COLO668 (cell line): ENCODE data around the gene PLK4.
"Not testable (repeated sequence)": the region's sequence is repeated elsewhere in the genome, so short reads cannot be mapped to it uniquely, and the experiment has no call there.

Experiments used
- DNase-seq: peaks from one replicate; lab custom pipeline; 2025; ENCODE audit not compliant: unreplicated experiment; lab: John Stamatoyannopoulos, UW

Gene PLK4

GRCh38 chr4:127905029-127905428 is 24.3 kb downstream of the PLK4 start:
- no peak for DNase-seq

- no peak for DNase-seq
These were observed 35.8 kb downstream of the PLK4 start for GRCh38 chr4:127916512-127916911.

DNA sequence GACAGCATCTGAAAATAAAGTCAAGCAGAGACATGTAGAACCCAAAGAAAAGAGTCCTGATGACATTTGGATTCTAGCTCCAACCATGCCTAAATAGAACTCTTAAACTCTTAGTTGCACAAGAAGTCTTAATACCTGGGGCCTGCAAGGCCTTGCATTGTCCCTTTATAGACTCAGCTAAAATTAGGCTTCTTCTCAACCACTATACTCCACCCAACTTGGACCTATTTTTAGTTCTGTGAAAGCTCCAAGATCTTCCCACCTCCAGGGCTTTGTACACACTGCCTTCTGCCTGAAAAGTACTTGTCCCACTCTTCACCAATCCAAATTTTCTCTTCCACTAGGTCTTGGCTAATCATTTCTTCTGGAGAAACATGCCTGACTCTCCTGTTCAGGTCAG is 36.5 kb downstream of the PLK4 start:
- no peak for DNase-seq

- no peak for DNase-seq
These were observed 39.8 kb downstream of the PLK4 start for GRCh38 chr4:127920521-127920920.

- no peak for DNase-seq
These were observed 41.5 kb downstream of the PLK4 start for GRCh38 chr4:127922226-127922625.

- not testable (repeated sequence) for DNase-seq
These were observed 45.0 kb downstream of the PLK4 start for GRCh38 chr4:127925720-127926119.

- no peak for DNase-seq
These were observed 49.5 kb downstream of the PLK4 start for GRCh38 chr4:127930175-127930574.

DNA sequence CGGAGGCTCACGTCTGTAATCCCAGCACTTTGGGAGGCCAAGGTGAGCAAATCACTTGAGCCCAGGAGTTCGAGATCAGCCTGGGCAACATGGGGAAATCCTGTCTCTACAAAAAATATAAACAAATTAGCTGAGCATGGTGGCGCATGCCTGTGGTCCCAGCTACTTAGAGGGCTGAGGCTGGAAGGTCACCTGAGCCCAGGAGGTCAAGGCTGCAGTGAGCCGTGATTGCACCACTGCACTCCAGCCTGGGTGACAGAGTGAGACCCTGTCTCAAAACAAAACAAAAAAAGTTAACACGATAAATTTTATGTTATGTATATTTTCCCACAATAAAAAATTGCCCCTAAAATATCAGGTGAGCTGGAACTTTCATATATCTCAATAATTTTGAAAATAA is 51.1 kb downstream of the PLK4 start:
- not testable (repeated sequence) for DNase-seq

- no peak for DNase-seq
These were observed 56.3 kb downstream of the PLK4 start for GRCh38 chr4:127936974-127937373.
